DOHH2 (cell line): ENCODE measurements around the gene UBE2M.

Experiments
- H3F3A ChIP-seq: fragments of 200-600 bp; sonication (generic), shearing (Covaris generic); 2 replicates; pipeline ENCODE4 v1.6.0; 2016; ENCODE audit warnings: antibody characterized with exemption, mild to moderate bottlenecking; ENCODE audit not compliant: control insufficient read depth, insufficient read depth
- H3K27ac ChIP-seq: fragments of 200-600 bp; sonication (generic); 2 replicates; pipeline ENCODE4 v1.5.1; 2014; ENCODE audit warnings: low read depth, mild to moderate bottlenecking, low read length, moderate library complexity
- H3K27me3 ChIP-seq: fragments of 200-600 bp; sonication (generic); 2 replicates; pipeline ENCODE4 v1.6.1; 2014; ENCODE audit warnings: mild to moderate bottlenecking, low read length, mixed read lengths; ENCODE audit not compliant: control insufficient read depth
- H3K36me3 ChIP-seq: fragments of 200-600 bp; sonication (generic); 2 replicates; pipeline ENCODE4 v1.6.1; 2014; ENCODE audit warnings: mild to moderate bottlenecking, low read length, moderate library complexity, mixed read lengths; ENCODE audit not compliant: control insufficient read depth
- H3K4me1 ChIP-seq: fragments of 200-600 bp; sonication (generic); 2 replicates; pipeline ENCODE4 v1.6.1; 2014; ENCODE audit warnings: mild to moderate bottlenecking, low read length, mixed read lengths; ENCODE audit not compliant: control insufficient read depth
- H3K4me2 ChIP-seq: fragments of 200-600 bp; sonication (generic); 2 replicates; pipeline ENCODE4 v1.6.0; 2014; ENCODE audit warnings: mild to moderate bottlenecking, low read length, moderate library complexity
- H3K4me3 ChIP-seq: fragments of 200-600 bp; sonication (generic); 2 replicates; pipeline ENCODE4 v1.5.1; 2014; ENCODE audit warnings: mild to moderate bottlenecking, low read length, mixed read lengths
- H3K79me2 ChIP-seq: fragments of 200-600 bp; sonication (generic); 2 replicates; pipeline ENCODE4 v1.6.1; 2014; ENCODE audit warnings: mild to moderate bottlenecking, low read length, mixed read lengths; ENCODE audit not compliant: control insufficient read depth
- H3K9me2 ChIP-seq: fragments of 200-600 bp; sonication (generic); replicated peaks from 2 replicates; pipeline ENCODE4 v1.6.1; 2014; ENCODE audit warnings: mild to moderate bottlenecking, low read length, mixed read lengths; ENCODE audit not compliant: control insufficient read depth
- H3K9me3 ChIP-seq: fragments of 200-600 bp; sonication (generic); 2 replicates; pipeline ENCODE4 v1.6.1; 2014; ENCODE audit warnings: antibody characterized with exemption, low read length, mixed read lengths; ENCODE audit not compliant: control insufficient read depth, insufficient read depth
- H4K20me1 ChIP-seq: fragments of 200-600 bp; sonication (generic); 2 replicates; pipeline ENCODE4 v1.6.0; 2014; ENCODE audit warnings: low read depth, mild to moderate bottlenecking, antibody characterized with exemption, low read length, moderate library complexity; ENCODE audit not compliant: control insufficient read depth, insufficient read depth
- CTCF ChIP-seq: fragments of 200-600 bp; sonication (generic); IDR thresholded peaks from one replicate; pipeline ENCODE4 v1.5.1; 2014; ENCODE audit warnings: antibody characterized with exemption, mild to moderate bottlenecking, low read depth, low read length; ENCODE audit not compliant: poor library complexity, severe bottlenecking
- EZH2phosphoT487 ChIP-seq: fragments of 200-600 bp; sonication (generic); IDR thresholded peaks from 2 replicates; pipeline ENCODE4 v1.6.1; 2017; ENCODE audit warnings: borderline replicate concordance, mild to moderate bottlenecking, antibody characterized with exemption, low read length, moderate library complexity, mixed read lengths

Gene UBE2M

GRCh38 chr19:58569191-58569942, 11.0 kb upstream of the UBE2M start:
- Histone ChIP-seq H3K27me3 (no peaks in the 10 kb centered on the region), H3K79me2 (peaks cover 6% of the 10 kb centered on the region), H3F3A (peaks cover 12% of the 10 kb centered on the region), H3K36me3 (peaks cover 24% of the 10 kb centered on the region), H3K4me1 (peaks cover 17% of the 10 kb centered on the region), H3K4me3 (no peak overlapping the region), H3K9me2 (no peaks in the 10 kb centered on the region), H3K9me3 (no peaks in the 10 kb centered on the region), H4K20me1 (no peaks in the 10 kb centered on the region), H3K27ac (no peak overlapping the region), H3K4me2 (no peak overlapping the region)
- TF ChIP-seq EZH2phosphoT487 (no peak), CTCF (no peak)

GRCh38 chr19:58568453-58569130, 10.2 kb upstream of the UBE2M start:
- peaks cover 14% of the 10 kb centered on the region for H3F3A ChIP-seq
- no peak overlapping the region for H3K27ac ChIP-seq
- peaks cover 24% of the 10 kb centered on the region for H3K36me3 ChIP-seq
- H3K4me2 ChIP-seq, result no peak overlapping the region
- H3K79me2 ChIP-seq, result peaks cover 9% of the 10 kb centered on the region
- no peak overlapping the region for H3K4me3 ChIP-seq
- H4K20me1 ChIP-seq, result no peaks in the 10 kb centered on the region
- H3K27me3 ChIP-seq, result no peaks in the 10 kb centered on the region
- no peaks in the 10 kb centered on the region for H3K9me3 ChIP-seq
- no peaks in the 10 kb centered on the region for H3K9me2 ChIP-seq
- H3K4me1 ChIP-seq, result peaks cover 15% of the 10 kb centered on the region
- TF ChIP-seq EZH2phosphoT487, result no peak
- TF ChIP-seq CTCF, result no peak

GRCh38 chr19:58566989-58567388, 8.6 kb upstream of the UBE2M start:
- TF ChIP-seq CTCF, result no peak
- TF ChIP-seq EZH2phosphoT487, result no peak
- Histone ChIP-seq H3K9me3 (no peaks in the 10 kb centered on the region), H4K20me1 (no peaks in the 10 kb centered on the region), H3K4me2 (no peak overlapping the region), H3K79me2 (peaks cover 8% of the 10 kb centered on the region), H3K4me3 (no peak overlapping the region), H3K4me1 (peaks cover 25% of the 10 kb centered on the region), H3K27me3 (0 out of 2 replicates have a peak, but pooled peaks cover 2% of the 10 kb centered on the region), H3K27ac (no peak overlapping the region), H3K9me2 (no peaks in the 10 kb centered on the region), H3F3A (peaks cover 17% of the 10 kb centered on the region), H3K36me3 (peaks cover 24% of the 10 kb centered on the region)
